Suprapubic skin (tissue), 4 donors: ENCODE measurements around the gene ACOX3. TPM values are rescaled to one million over a fixed set of nuclear protein-coding genes. Genes with fewer than 3 reads are reported as not detected.

ENCODE experiments used
- DNase-seq, 2 donors: peaks; one replicate each; pipeline ENCODE4 v3.0.0-alpha.2; 2019; ENCODE audit warnings: low spot score in 2 of 2
- H3K27ac ChIP-seq: fragments of 200-600 bp; sonication (generic); one replicate; pipeline ENCODE4 v1.5.1; 2019
- H3K27me3 ChIP-seq: fragments of 200-600 bp; sonication (generic); one replicate; pipeline ENCODE4 v1.5.1; 2019
- H3K36me3 ChIP-seq: fragments of 200-600 bp; sonication (generic); one replicate; pipeline ENCODE4 v1.5.1; 2019
- H3K4me1 ChIP-seq: fragments of 200-600 bp; sonication (generic); one replicate; pipeline ENCODE4 v1.5.1; 2019
- H3K4me3 ChIP-seq: fragments of 200-600 bp; sonication (generic); one replicate; pipeline ENCODE4 v1.5.1; 2019; ENCODE audit warnings: mild to moderate bottlenecking
- H3K9me3 ChIP-seq: fragments of 200-600 bp; sonication (generic); one replicate; pipeline ENCODE4 v1.5.1; 2019
- CTCF ChIP-seq, 2 donors: fragments of 200-600 bp in 1 of 2; fragments of 450-650 bp in 1 of 2; sonication (generic) in 1 of 2; IDR thresholded peaks; one replicate each; pipeline ENCODE4 v1.5.1; 2016 to 2019; ENCODE audit warnings: antibody characterized with exemption in 2 of 2, mild to moderate bottlenecking in 1 of 2, moderate library complexity in 1 of 2
- EP300 ChIP-seq: sonication (generic); formaldehyde crosslinking; IDR thresholded peaks from one replicate; pipeline ENCODE4 v1.6.1; 2017; ENCODE audit warnings: antibody characterized with exemption
- POLR2A ChIP-seq, 2 donors: fragments of 450-650 bp; IDR thresholded peaks; one replicate each; pipeline ENCODE4 v1.6.1; 2017; ENCODE audit warnings: antibody characterized with exemption in 2 of 2, mild to moderate bottlenecking in 2 of 2, moderate library complexity in 2 of 2
- POLR2AphosphoS5 ChIP-seq, 3 donors: sonication (generic); formaldehyde crosslinking; IDR thresholded peaks; one replicate each; pipeline ENCODE4 v1.6.1; 2017; ENCODE audit warnings: antibody characterized with exemption in 3 of 3
- WGBS: methylation state at CpG from one replicate; pipeline ENCODE4 v1.1.5; 2018; 5-methylcytosine and 5-hydroxymethylcytosine counted together
- total RNA-seq, 4 donors: library from RNA; depleted of rRNA; stranded (reverse); fragments of >200 nt; gene quantifications; one replicate each; pipeline ENCODE4 v1.1.0, GENCODE V29; 2016

ACOX3 gene
- total RNA-seq, 4 donors from 2014 or later, result 33.9 to 73.5 (median 54.3) TPM

GRCh38 chr4:8470451-8471024, 30.0 kb upstream of the ACOX3 start:
- Histone ChIP-seq H3K36me3 (peaks cover 63% of the 10 kb centered on the region), H3K27ac (no peak overlapping the region), H3K9me3 (no peaks in the 10 kb centered on the region), H3K4me3 (no peak overlapping the region), H3K27me3 (no peaks in the 10 kb centered on the region), H3K4me1 (peaks cover 18% of the 10 kb centered on the region)
- 87% methylated on average over 12 of the region's 14 CpGs for WGBS
- no peak for TF ChIP-seq CTCF (IDR thresholded peaks at IDR 0.05)
- TF ChIP-seq POLR2AphosphoS5 (IDR thresholded peaks at IDR 0.05), result no peak
- TF ChIP-seq EP300, result no peak
- TF ChIP-seq POLR2A (IDR thresholded peaks at IDR 0.05), result no peak
- no peak for DNase-seq

DNA sequence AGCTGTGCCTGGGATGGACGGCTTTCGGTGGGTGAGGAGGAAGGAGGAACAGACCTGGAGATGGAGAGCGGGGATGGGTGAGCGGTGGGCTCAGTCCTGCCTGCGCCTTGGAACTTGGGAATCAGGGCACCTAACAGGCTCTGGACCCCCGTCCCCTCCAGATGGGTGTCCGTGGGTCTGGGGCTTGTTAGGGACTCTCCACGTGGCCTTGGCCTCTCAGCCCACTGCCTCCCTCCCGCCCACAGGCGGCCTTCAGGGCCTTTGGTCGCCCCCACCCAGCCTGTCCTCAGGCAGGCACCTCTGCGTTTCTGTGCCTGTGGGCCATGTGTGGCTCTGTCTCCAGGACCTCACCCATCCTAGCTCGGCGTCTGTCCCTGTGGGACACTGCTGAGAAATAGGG, 29.0 kb upstream of the ACOX3 start:
- Histone ChIP-seq H3K9me3 (no peaks in the 10 kb centered on the region), H3K27ac (no peak overlapping the region), H3K36me3 (peaks cover 67% of the 10 kb centered on the region), H3K4me1 (peaks cover 18% of the 10 kb centered on the region), H3K27me3 (no peaks in the 10 kb centered on the region), H3K4me3 (no peak overlapping the region)
- 83% methylated on average over 6 of the region's 14 CpGs for WGBS
- DNase-seq, result no peak
- TF ChIP-seq POLR2AphosphoS5 (IDR thresholded peaks at IDR 0.05), result no peak

- Histone ChIP-seq H3K27ac (no peak overlapping the region), H3K4me3 (no peak overlapping the region), H3K9me3 (no peaks in the 10 kb centered on the region), H3K36me3 (peaks cover 70% of the 10 kb centered on the region), H3K4me1 (peaks cover 18% of the 10 kb centered on the region), H3K27me3 (no peaks in the 10 kb centered on the region)
- TF ChIP-seq POLR2A (IDR thresholded peaks at IDR 0.05) (no peak), CTCF (IDR thresholded peaks at IDR 0.05) (peak; percentile 63 to 91)
- DNase-seq, result no peak
- 51% methylated on average over 20 of the region's 21 CpGs for WGBS
Observed at GRCh38 chr4:8468746-8469535, 28.4 kb upstream of the ACOX3 start.

DNA sequence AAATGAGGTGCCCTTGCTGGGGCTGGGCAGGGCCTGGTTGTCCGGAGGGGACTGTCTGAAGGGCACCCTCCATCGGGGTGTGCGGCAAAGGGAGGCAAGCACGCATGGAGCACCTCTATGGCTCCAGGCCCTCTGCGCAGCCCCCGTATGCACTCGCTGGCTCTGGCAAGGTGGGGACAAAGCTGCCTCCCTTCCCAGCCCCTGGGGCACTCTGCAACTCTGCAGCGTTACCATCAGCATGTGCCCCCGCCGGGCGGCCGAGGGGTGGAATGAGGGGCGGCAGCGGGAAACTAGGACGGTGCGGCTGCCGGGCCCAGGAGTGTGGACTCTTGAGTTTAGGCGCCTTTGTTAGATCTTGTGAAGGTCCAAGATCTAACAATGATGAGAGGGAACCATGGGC, 26.5 kb upstream of the ACOX3 start:
- 85% methylated on average over 11 of the region's 18 CpGs for WGBS
- peaks cover 78% of the 10 kb centered on the region for H3K36me3 ChIP-seq
- H3K4me1 ChIP-seq, result peaks cover 4% of the 10 kb centered on the region
- no peaks in the 10 kb centered on the region for H3K27me3 ChIP-seq
- no peak for DNase-seq
- H3K4me3 ChIP-seq, result no peak overlapping the region
- H3K9me3 ChIP-seq, result no peaks in the 10 kb centered on the region
- TF ChIP-seq POLR2A (IDR thresholded peaks at IDR 0.05) (no peak), EP300 (no peak), CTCF (IDR thresholded peaks at IDR 0.05) (no peak), POLR2AphosphoS5 (IDR thresholded peaks at IDR 0.05) (no peak)
- no peak overlapping the region for H3K27ac ChIP-seq

GRCh38 chr4:8465615-8466611, 25.4 kb upstream of the ACOX3 start:
- Histone ChIP-seq H3K36me3 (peaks cover 78% of the 10 kb centered on the region), H3K27me3 (no peaks in the 10 kb centered on the region), H3K4me3 (no peak overlapping the region), H3K27ac (no peak overlapping the region), H3K9me3 (no peaks in the 10 kb centered on the region), H3K4me1 (peaks cover 4% of the 10 kb centered on the region)
- no peak for DNase-seq
- TF ChIP-seq CTCF (IDR thresholded peaks at IDR 0.05), result no peak
- no peak for TF ChIP-seq POLR2A (IDR thresholded peaks at IDR 0.05)
- TF ChIP-seq EP300, result no peak
- TF ChIP-seq POLR2AphosphoS5 (IDR thresholded peaks at IDR 0.05), result no peak
- WGBS, result 89% methylated on average over 26 of the region's 31 CpGs
